Astrocyte (in vitro differentiated cells and primary cell): ENCODE measurements around the gene HSD17B12. TPM values are rescaled to one million over a fixed set of nuclear protein-coding genes. Genes with fewer than 3 reads are reported as not detected.

Experiments used
- DNase-seq: peaks from one replicate; pipeline ENCODE4 v3.0.0-alpha.2; 2010; ENCODE audit warnings: low read depth
- FAIRE-seq: peaks from 2 replicates; lab custom pipeline; 2011; peaks lifted over from hg19 to GRCh38; lab: Jason Lieb, UNC
- H2AFZ ChIP-seq: 2 replicates; pipeline ENCODE4 v1.6.0; 2012; ENCODE audit warnings: low read depth, low read length, inconsistent platforms
- H3K27ac ChIP-seq: 2 replicates; pipeline ENCODE4 v1.5.1; 2011; ENCODE audit warnings: low read depth, low read length, inconsistent platforms
- H3K27me3 ChIP-seq: 2 replicates; pipeline ENCODE4 v1.6.0; 2011; ENCODE audit warnings: low read length, inconsistent platforms; ENCODE audit not compliant: insufficient read depth
- H3K36me3 ChIP-seq: 2 replicates; pipeline ENCODE4 v1.5.1; 2011; ENCODE audit warnings: low read length, inconsistent platforms; ENCODE audit not compliant: insufficient read depth
- H3K4me1 ChIP-seq: 2 replicates; pipeline ENCODE4 v1.5.1; 2011; ENCODE audit warnings: low read length, inconsistent platforms; ENCODE audit not compliant: insufficient read depth
- H3K4me2 ChIP-seq: 2 replicates; pipeline ENCODE4 v1.6.0; 2012; ENCODE audit warnings: low read length, inconsistent platforms
- H3K4me3 ChIP-seq: 2 replicates; pipeline ENCODE4 v1.5.1; 2011; ENCODE audit warnings: low read depth, mild to moderate bottlenecking, low read length, inconsistent platforms; ENCODE audit not compliant: insufficient read depth
- H3K79me2 ChIP-seq: 2 replicates; pipeline ENCODE4 v1.6.0; 2012; ENCODE audit warnings: mild to moderate bottlenecking, low read length, inconsistent platforms; ENCODE audit not compliant: insufficient read depth
- H3K9ac ChIP-seq: 2 replicates; pipeline ENCODE4 v1.6.0; 2012; ENCODE audit warnings: mild to moderate bottlenecking, low read length, inconsistent platforms
- H3K9me3 ChIP-seq: 2 replicates; pipeline ENCODE4 v1.5.1; 2012; ENCODE audit warnings: low read depth, mild to moderate bottlenecking, low read length, inconsistent platforms; ENCODE audit not compliant: insufficient read depth
- H4K20me1 ChIP-seq: 2 replicates; pipeline ENCODE4 v1.6.0; 2012; ENCODE audit warnings: low read length, inconsistent platforms; ENCODE audit not compliant: insufficient read depth
- H3K27ac Mint-ChIP-seq: one replicate; pipeline ENCODE4 v1.8.0; 2021; ENCODE audit warnings: mild to moderate bottlenecking, mixed read lengths; ENCODE audit not compliant: unreplicated experiment
- H3K27me3 Mint-ChIP-seq: one replicate; pipeline ENCODE4 v1.8.0; 2021; ENCODE audit warnings: low read depth, mixed read lengths; ENCODE audit not compliant: unreplicated experiment
- H3K36me3 Mint-ChIP-seq: one replicate; pipeline ENCODE4 v1.8.0; 2021; ENCODE audit warnings: low read depth, mixed read lengths; ENCODE audit not compliant: unreplicated experiment
- H3K4me1 Mint-ChIP-seq: one replicate; pipeline ENCODE4 v1.8.0; 2021; ENCODE audit warnings: low read depth, mixed read lengths; ENCODE audit not compliant: unreplicated experiment
- H3K4me3 Mint-ChIP-seq: one replicate; pipeline ENCODE4 v1.8.0; 2021; ENCODE audit warnings: mild to moderate bottlenecking, moderate library complexity, mixed read lengths; ENCODE audit not compliant: unreplicated experiment
- H3K9me3 Mint-ChIP-seq: one replicate; pipeline ENCODE4 v1.8.0; 2021; ENCODE audit warnings: mild to moderate bottlenecking, mixed read lengths; ENCODE audit not compliant: unreplicated experiment
- CTCF ChIP-seq: IDR thresholded peaks from 2 replicates; pipeline ENCODE4 v1.5.1; 2011; ENCODE audit warnings: low read depth, mild to moderate bottlenecking, inconsistent platforms, low read length, moderate library complexity; ENCODE audit not compliant: insufficient read depth
- EZH2 ChIP-seq: IDR thresholded peaks from 2 replicates; pipeline ENCODE4 v1.6.1; 2012; ENCODE audit warnings: mild to moderate bottlenecking, low read length, inconsistent platforms; ENCODE audit not compliant: insufficient read depth
- total RNA-seq: library from RNA; stranded (reverse); gene quantifications from 2 replicates; pipeline ENCODE4 v1.2.1, GENCODE V29; 2021

HSD17B12 gene
- total RNA-seq, 1 donor from 2014 or later, result 132 TPM

- Mint-ChIP-seq H3K27ac (no peak overlapping the region), H3K9me3 (peaks cover 3% of the 10 kb centered on the region), H3K27me3 (peaks cover 41% of the 10 kb centered on the region), H3K4me1 (peaks cover 18% of the 10 kb centered on the region), H3K36me3 (no peaks in the 10 kb centered on the region), H3K4me3 (no peak overlapping the region)
- Histone ChIP-seq H3K79me2 (no peaks in the 10 kb centered on the region), H3K4me2 (no peak overlapping the region), H2AFZ (no peak overlapping the region), H3K9ac (no peak overlapping the region), H4K20me1 (no peaks in the 10 kb centered on the region), H3K4me3 (no peak overlapping the region), H3K4me1 (no peaks in the 10 kb centered on the region), H3K27ac (no peak overlapping the region), H3K36me3 (no peaks in the 10 kb centered on the region), H3K9me3 (no peaks in the 10 kb centered on the region), H3K27me3 (peaks cover 33% of the 10 kb centered on the region)
- DNase-seq (no peak), FAIRE-seq (no peak)
- TF ChIP-seq CTCF (no peak), EZH2 (no peak)
Measured at GRCh38 chr11:43871051-43871450, 190.5 kb downstream of the HSD17B12 start.

- H3K4me2 ChIP-seq, result no peak overlapping the region
- no peaks in the 10 kb centered on the region for H3K79me2 ChIP-seq
- H4K20me1 ChIP-seq, result no peaks in the 10 kb centered on the region
- FAIRE-seq (no peak), DNase-seq (no peak)
- no peak overlapping the region for H3K4me3 ChIP-seq
- no peaks in the 10 kb centered on the region for H3K9me3 ChIP-seq
- peaks cover 3% of the 10 kb centered on the region for H3K9me3 Mint-ChIP-seq
- H3K36me3 ChIP-seq, result no peaks in the 10 kb centered on the region
- peaks cover 10% of the 10 kb centered on the region for H3K4me1 Mint-ChIP-seq
- H3K27ac ChIP-seq, result no peak overlapping the region
- no peaks in the 10 kb centered on the region for H3K36me3 Mint-ChIP-seq
- H3K27ac Mint-ChIP-seq, result no peak overlapping the region
- TF ChIP-seq CTCF (no peak), EZH2 (no peak)
- no peaks in the 10 kb centered on the region for H3K4me1 ChIP-seq
- no peak overlapping the region for H3K9ac ChIP-seq
- H3K27me3 ChIP-seq, result peaks cover 33% of the 10 kb centered on the region
- H3K27me3 Mint-ChIP-seq, result peaks cover 57% of the 10 kb centered on the region
- no peak overlapping the region for H3K4me3 Mint-ChIP-seq
- H2AFZ ChIP-seq, result no peak overlapping the region
Measured at GRCh38 chr11:43872995-43873394, 192.5 kb downstream of the HSD17B12 start.

GRCh38 chr11:43874078-43874477, 193.5 kb downstream of the HSD17B12 start:
- FAIRE-seq (no peak), DNase-seq (no peak)
- Mint-ChIP-seq H3K27ac (no peak overlapping the region), H3K4me1 (peaks cover 5% of the 10 kb centered on the region), H3K36me3 (no peaks in the 10 kb centered on the region), H3K9me3 (peaks cover 3% of the 10 kb centered on the region), H3K27me3 (peaks cover 64% of the 10 kb centered on the region), H3K4me3 (no peak overlapping the region)
- no peaks in the 10 kb centered on the region for H3K9me3 ChIP-seq
- H2AFZ ChIP-seq, result no peak overlapping the region
- no peaks in the 10 kb centered on the region for H3K4me1 ChIP-seq
- peaks cover 38% of the 10 kb centered on the region for H3K27me3 ChIP-seq
- H3K27ac ChIP-seq, result no peak overlapping the region
- TF ChIP-seq CTCF (no peak), EZH2 (no peak)
- no peaks in the 10 kb centered on the region for H4K20me1 ChIP-seq
- no peaks in the 10 kb centered on the region for H3K36me3 ChIP-seq
- no peak overlapping the region for H3K9ac ChIP-seq
- H3K79me2 ChIP-seq, result no peaks in the 10 kb centered on the region
- H3K4me3 ChIP-seq, result no peak overlapping the region
- no peak overlapping the region for H3K4me2 ChIP-seq
